Stimulated activated CD8-positive, alpha-beta memory T cell treated with anti-CD3 and anti-CD28 coated beads, Interleukin-2, amount 100 ng/mL, for 48 hours (primary cell): ENCODE measurements around the gene RRBP1.

ENCODE experiments used
- DNase-seq, 2 donors: peaks; one replicate each; pipeline ENCODE4 v3.0.0-alpha.2; 2020; ENCODE audit warnings: low read depth in 2 of 2

The RRBP1 gene

GRCh38 chr20:17579369-17580039 lies 102.5 kb downstream of the RRBP1 start:
- DNase-seq = no peak

GRCh38 chr20:17576215-17576614 lies 105.8 kb downstream of the RRBP1 start:
- no peak for DNase-seq

GRCh38 chr20:17573463-17573862 lies 108.6 kb downstream of the RRBP1 start:
- no peak for DNase-seq

- DNase-seq = no peak
Measured at GRCh38 chr20:17572034-17572638, 109.9 kb downstream of the RRBP1 start.

- no peak for DNase-seq
Measured at GRCh38 chr20:17571153-17571527, 110.9 kb downstream of the RRBP1 start.

GRCh38 chr20:17570347-17571152 lies 111.5 kb downstream of the RRBP1 start:
- DNase-seq = peak in 1 of 2 donors; percentile 18

GRCh38 chr20:17569616-17570346 lies 112.3 kb downstream of the RRBP1 start, which contains the start of gene DSTN:
TSS of gene DSTN (plus strand) at chr20:17570075. CDS start at chr20:17570209, 134 bp downstream.
- DNase-seq = peak; percentile 82 to 83

- no peak for DNase-seq
Measured at GRCh38 chr20:17568972-17569521, 113.0 kb downstream of the RRBP1 start.

GRCh38 chr20:17568045-17568788 lies 113.8 kb downstream of the RRBP1 start:
- no peak for DNase-seq

GRCh38 chr20:17566345-17566744 lies 115.7 kb downstream of the RRBP1 start:
- no peak for DNase-seq

GRCh38 chr20:17565169-17565845 lies 116.7 kb downstream of the RRBP1 start:
- no peak for DNase-seq
